K562 (cell line): ENCODE results near the gene DKK3. TPM values are rescaled to one million over a fixed set of nuclear protein-coding genes. Genes with fewer than 3 reads are reported as not detected.

Source experiments
- ATAC-seq: fragments of 200-7000 bp; cut with Tn5 transposase; 3 replicates; pipeline ENCODE4 v1.9.1; 2020; ENCODE audit warnings: moderate library complexity
- BruUV-seq: library from RNA; stranded (reverse); fragments of 400-500 nt; replicated peaks from 2 replicates; lab custom pipeline; 2021; lab: Mats Ljungman, UMichigan
- CTCF ChIA-PET: fragments of 300-600 bp; formaldehyde crosslinking; extraction: SDS; loops from one replicate; lab custom pipeline; 2021; ENCODE audit warnings: low intra/inter-chr PET ratio; lab: Yijun Ruan, JAX
- POLR2A ChIA-PET: fragments of 300-600, 350-650 bp; sonication (Branson Sonifier 250); formaldehyde crosslinking; extraction: SDS; loops from one replicate; lab custom pipeline; 2021; ENCODE audit warnings: antibody characterized with exemption, inconsistent platforms; lab: Yijun Ruan, JAX
- DNase-seq, 4 experiments: peaks; one replicate each; pipeline versions ENCODE4 v3.0.0 to v3.0.0-alpha.2; 2011 to 2018; ENCODE audit warnings: low spot score in 3 of 4, mixed read lengths in 3 of 4; ENCODE audit errors: extremely low read depth in 1 of 4
- FAIRE-seq: peaks from 2 replicates; lab custom pipeline; 2011; peaks lifted over from hg19 to GRCh38; lab: Jason Lieb, UNC
- H2AFZ ChIP-seq: 2 replicates; pipeline ENCODE4 v1.6.0; 2011; ENCODE audit warnings: low read depth, low read length, control low read depth, inconsistent platforms
- H3K27ac ChIP-seq: fragments of 200-600 bp; 3 replicates; pipeline ENCODE4 v1.8.0; 2011; ENCODE audit warnings: low read depth, mild to moderate bottlenecking, control low read depth, inconsistent platforms, low read length, moderate library complexity, mixed read lengths; ENCODE audit errors: extremely low read depth
- H3K27me3 ChIP-seq, 2 experiments: fragments of 300-600 bp in 1 of 2; 2 replicates in 1 of 2; 3 replicates in 1 of 2; pipeline versions ENCODE4 v1.6.0 to v1.8.0; 2011; ENCODE audit warnings: inconsistent platforms in 2 of 2, low read length in 2 of 2, mild to moderate bottlenecking in 1 of 2, mixed read lengths in 1 of 2, moderate library complexity in 1 of 2; ENCODE audit not compliant: control insufficient read depth in 2 of 2, insufficient read depth in 2 of 2
- H3K36me3 ChIP-seq: fragments of 300-600 bp; 3 replicates; pipeline ENCODE4 v1.8.0; 2011; ENCODE audit warnings: mild to moderate bottlenecking, low read length, inconsistent platforms; ENCODE audit not compliant: control insufficient read depth, insufficient read depth
- H3K4me1 ChIP-seq, 2 experiments: fragments of 200-600 bp in 1 of 2; replicated peaks in 1 of 2; 2 replicates in 1 of 2; 3 replicates in 1 of 2; pipeline versions ENCODE4 v1.5.1 to v1.8.0; 2011; ENCODE audit warnings: inconsistent platforms in 2 of 2, low read length in 2 of 2, mild to moderate bottlenecking in 1 of 2, mixed read lengths in 1 of 2, moderate library complexity in 1 of 2; ENCODE audit not compliant: control insufficient read depth in 2 of 2, insufficient read depth in 2 of 2
- H3K4me2 ChIP-seq: 2 replicates; pipeline ENCODE4 v1.6.1; 2011; ENCODE audit warnings: low read length, control low read depth, inconsistent platforms, mixed read lengths; ENCODE audit not compliant: insufficient read depth
- H3K4me3 ChIP-seq: fragments of 200-600 bp; sonication (generic), shearing (Covaris generic); 2 replicates; pipeline ENCODE4 v1.5.1; 2016; ENCODE audit warnings: control low read depth, inconsistent platforms
- H3K79me2 ChIP-seq: fragments of 200-600 bp; 3 replicates; pipeline ENCODE4 v1.8.0; 2011; ENCODE audit warnings: low read length, inconsistent platforms; ENCODE audit not compliant: control insufficient read depth, insufficient read depth
- H3K9ac ChIP-seq, 2 experiments: 2 replicates each; pipeline versions ENCODE4 v1.6.0 to v1.6.1; 2011; ENCODE audit warnings: low read depth in 2 of 2, low read length in 2 of 2, control low read depth in 1 of 2, inconsistent platforms in 1 of 2, mild to moderate bottlenecking in 1 of 2, mixed read lengths in 1 of 2; ENCODE audit not compliant: insufficient read depth in 1 of 2
- H3K9me1 ChIP-seq: one replicate; pipeline ENCODE4 v1.6.0; 2011; ENCODE audit warnings: inconsistent platforms, mild to moderate bottlenecking, low read length, moderate library complexity; ENCODE audit not compliant: control insufficient read depth, insufficient read depth
- H3K9me3 ChIP-seq: replicated peaks from 2 replicates; pipeline ENCODE4 v1.5.1; 2011; ENCODE audit warnings: low read depth, low read length, inconsistent platforms; ENCODE audit not compliant: control insufficient read depth, insufficient read depth
- H4K20me1 ChIP-seq: replicated peaks from 2 replicates; pipeline ENCODE4 v1.6.1; 2011; ENCODE audit warnings: low read length, inconsistent platforms, mixed read lengths; ENCODE audit not compliant: control insufficient read depth, insufficient read depth
- ARHGAP35 ChIP-seq: fragments of 450-650 bp; IDR thresholded peaks from 2 replicates; pipeline ENCODE4 v1.6.1; 2018; ENCODE audit not compliant: partially characterized antibody
- ARID3A ChIP-seq: IDR thresholded peaks from 2 replicates; pipeline ENCODE4 v1.6.1; 2012; ENCODE audit warnings: low read depth, low read length, improper control_type of control experiment, borderline replicate concordance
- BRD9 ChIP-seq: fragments of 450-650 bp; IDR thresholded peaks from 2 replicates; pipeline ENCODE4 v1.6.1; 2018; ENCODE audit warnings: low read depth; ENCODE audit not compliant: partially characterized antibody
- CREB1 ChIP-seq, 2 experiments: sonication (generic) in 1 of 2; formaldehyde crosslinking in 1 of 2; IDR thresholded peaks; 2 replicates each; pipeline versions ENCODE4 v1.6.1 to v1.8.0; 2012 to 2022; ENCODE audit warnings: inconsistent platforms in 1 of 2, mild to moderate bottlenecking in 1 of 2, missing genetic modification reagents in 1 of 2, moderate library complexity in 1 of 2
- FOXK2 ChIP-seq, 2 experiments: fragments of 450-650 bp; IDR thresholded peaks in 1 of 2; conservative IDR thresholded peaks in 1 of 2; 2 replicates each; pipeline ENCODE4 v1.6.1; 2016; ENCODE audit warnings: low read depth in 2 of 2, mild to moderate bottlenecking in 1 of 2
- MED1 ChIP-seq: sonication (generic); formaldehyde crosslinking; IDR thresholded peaks from 2 replicates; pipeline ENCODE4 v1.8.1; 2023; ENCODE audit warnings: missing genetic modification reagents, borderline replicate concordance
- PML ChIP-seq: IDR thresholded peaks from 2 replicates; pipeline ENCODE4 v1.6.1; 2012; ENCODE audit warnings: low read length, inconsistent platforms
- SIN3A ChIP-seq, 2 experiments: fragments of 150-350 bp in 1 of 2; IDR thresholded peaks; 2 replicates each; pipeline ENCODE4 v1.6.1; 2011 to 2016; ENCODE audit warnings: borderline replicate concordance in 2 of 2, low read depth in 2 of 2, low read length in 2 of 2, mild to moderate bottlenecking in 2 of 2, moderate library complexity in 2 of 2; ENCODE audit not compliant: control insufficient read depth in 1 of 2
- STAT6 ChIP-seq: sonication (generic); formaldehyde crosslinking; IDR thresholded peaks from 2 replicates; pipeline ENCODE4 v1.8.1; 2023; ENCODE audit warnings: mild to moderate bottlenecking, missing genetic modification reagents
- TBL1XR1 ChIP-seq, 2 experiments: IDR thresholded peaks; 2 replicates each; pipeline ENCODE4 v1.6.1; 2012; ENCODE audit warnings: improper control_type of control experiment in 2 of 2, low read length in 2 of 2, mild to moderate bottlenecking in 1 of 2
- U2AF1 ChIP-seq: fragments of 200-400 bp; formaldehyde crosslinking; optimal IDR thresholded peaks from 2 replicates; pipeline ENCODE3; 2017; ENCODE audit warnings: mild to moderate bottlenecking, low read depth, low read length, moderate library complexity
- WGBS: fragments of 100-300 bp; shearing (Covaris generic); methylation state at CpG from one replicate; pipeline ENCODE4 v1.1.6; 2016; ENCODE audit warnings: low coverage, mixed read lengths; ENCODE audit not compliant: insufficient coverage; ENCODE audit errors: missing lambda C conversion rate; 5-methylcytosine and 5-hydroxymethylcytosine counted together
- in situ Hi-C: fragments of 300-500 bp; cut with MboI; formaldehyde crosslinking; loops from 4 replicates; pipeline ENCODE4 v1.15.0; 2018; ENCODE audit warnings: inconsistent platforms, mixed read lengths
- intact Hi-C: fragments of 100-400 bp; cut with micrococcal nuclease; formaldehyde crosslinking; loops from 2 replicates; pipeline ENCODE4 v1.14.2; 2022
- polyA plus RNA-seq, 8 experiments: library from polyadenylated mRNA; depleted of rRNA in 4 of 8; stranded (reverse) in 5 of 8; unstranded in 3 of 8; fragments of >200 nt; fragmentation: Nextera tagmentation in 2 of 8; fragmentation: Illumina TruSeq in 1 of 8; extraction: Ambion mirVana in 2 of 8; extraction: Trizol in 1 of 8; gene quantifications; 2 replicates each; pipeline versions ENCODE4 v1.2.1 to v1.2.3, GENCODE V29; 2011 to 2014; ENCODE audit warnings: inconsistent platforms in 1 of 8, missing spikeins in 1 of 8
- total RNA-seq, 7 experiments: library from RNA; depleted of rRNA in 6 of 7; stranded (reverse); fragments of >200 nt in 6 of 7; fragmentation: Illumina TruSeq in 2 of 7; extraction: Trizol in 2 of 7; gene quantifications; 2 replicates each; pipeline versions ENCODE4 v1.2.1 to v1.2.3, GENCODE V29; 2011 to 2021; ENCODE audit warnings: low replicate concordance in 1 of 7

The DKK3 gene
- total and polyA plus RNA-seq, 9 of the 15 experiments (the other 6 are each of a cell fraction or from before 2014, with no cell fraction given), result 0.14 to 0.85 (median 0.38) TPM; not detected in 6

- DNase-seq (no peak), ATAC-seq (peak; percentile 47)
- no TSS peak for BruUV-seq
- Histone ChIP-seq H3K27ac (no peak overlapping the region), H3K79me2 (no peaks in the 10 kb centered on the region)
- TF ChIP-seq STAT6 (CRISPR knock-in tag) (no peak), FOXK2 (conservative IDR thresholded peaks at IDR 0.05 in 1 of 2, IDR thresholded peaks at IDR 0.05 in 1 of 2; ENCODE audit: low read depth in 2 of 2) (no peak), SIN3A (IDR thresholded peaks at IDR 0.05; ENCODE audit: borderline replicate concordance in 2 of 2, control insufficient read depth in 1 of 2, low read depth in 2 of 2, low read length in 2 of 2) (no peak), TBL1XR1 (IDR thresholded peaks at IDR 0.05; ENCODE audit: low read length in 2 of 2) (no peak), ARID3A (no peak), BRD9 (no peak), ARHGAP35 (no peak), PML (no peak), MED1 (CRISPR knock-in tag) (no peak), U2AF1 (no peak), CREB1 (IDR thresholded peaks at IDR 0.05) (no peak), CREB1 (CRISPR knock-in tag; IDR thresholded peaks at IDR 0.05) (no peak)
- TF ChIP-seq, all 486 proteins: peak for 0
- ChIA-PET POLR2A (no interaction called here), CTCF (no interaction called here)
- Histone ChIP-seq H3K4me3 (no peak overlapping the region), H2AFZ (no peak overlapping the region), H3K9me3 (no peaks in the 10 kb centered on the region), H3K27me3 (no peaks in the 10 kb centered on the region), H3K4me2 (no peak overlapping the region), H4K20me1 (no peaks in the 10 kb centered on the region), H3K36me3 (peaks cover 23% of the 10 kb centered on the region; the same call in 1 of the 3 replicates), H3K9me1 (no peaks in the 10 kb centered on the region), H3K9ac (no peak overlapping the region), H3K4me1 (no peaks in the 10 kb centered on the region)
- intact Hi-C loops (no loop called here), in situ Hi-C loops (no loop called here)
- FAIRE-seq, result no peak
- 93% methylated on average over 1 of the region's 1 CpG for WGBS
Observed at GRCh38 chr11:11916981-11917399, 91.4 kb downstream of the DKK3 start.
